Tongue (tissue), 2 donors: ENCODE data around the gene APMAP. TPM values are rescaled to one million over a fixed set of nuclear protein-coding genes. Genes with fewer than 3 reads are reported as not detected.

Experiments used
- DNase-seq: peaks from one replicate; pipeline ENCODE4 v3.0.0-alpha.2; 2015
- total RNA-seq: library from RNA; depleted of rRNA; stranded (reverse); fragments of >200 nt; gene quantifications from one replicate; pipeline ENCODE4 v1.2.3, GENCODE V29; 2014

The APMAP gene
- total RNA-seq, result 47.4 TPM

GRCh38 chr20:24992487-24993205, at the start of gene APMAP:
TSS of gene APMAP (minus strand) at chr20:24992751. CDS start at chr20:24992688, 63 bp downstream.
- peak; percentile 98 for DNase-seq

GRCh38 chr20:25041813-25042530, 49.4 kb upstream of the APMAP start:
- DNase-seq, result no peak

- DNase-seq, result peak; percentile 87
Measured at GRCh38 chr20:25040438-25040831, 47.9 kb upstream of the APMAP start.

- peak; percentile 94 for DNase-seq
Measured at GRCh38 chr20:25039697-25040437, 47.3 kb upstream of the APMAP start.

- no peak for DNase-seq
Measured at GRCh38 chr20:25038591-25039015, 46.1 kb upstream of the APMAP start.

GRCh38 chr20:25038103-25038410, 45.5 kb upstream of the APMAP start:
- DNase-seq, result no peak

- no peak for DNase-seq
Measured at GRCh38 chr20:25037288-25038102, 44.9 kb upstream of the APMAP start.

- no peak for DNase-seq
Measured at GRCh38 chr20:25036331-25036936, 43.9 kb upstream of the APMAP start.

- DNase-seq, result no peak
Measured at GRCh38 chr20:25035921-25036320, 43.4 kb upstream of the APMAP start.

- peak; percentile 69 for DNase-seq
Measured at GRCh38 chr20:25033924-25034300, 41.4 kb upstream of the APMAP start.

GRCh38 chr20:25033265-25033923, 40.8 kb upstream of the APMAP start:
- peak; percentile 80 for DNase-seq

- peak; percentile 87 for DNase-seq
Measured at GRCh38 chr20:25032478-25033264, 40.1 kb upstream of the APMAP start.

- no peak for DNase-seq
Measured at GRCh38 chr20:25032065-25032477, 39.5 kb upstream of the APMAP start.

- no peak for DNase-seq
Measured at GRCh38 chr20:25031241-25031640, 38.7 kb upstream of the APMAP start.

- no peak for DNase-seq
Measured at GRCh38 chr20:25030649-25031207, 38.2 kb upstream of the APMAP start.

GRCh38 chr20:25030007-25030648, 37.6 kb upstream of the APMAP start:
- DNase-seq, result no peak

GRCh38 chr20:25025986-25026605, 33.5 kb upstream of the APMAP start:
- no peak for DNase-seq

GRCh38 chr20:25025091-25025861, 32.7 kb upstream of the APMAP start:
- no peak for DNase-seq
